ENCODE results near the gene RAB3C. TPM values are rescaled to one million over a fixed set of nuclear protein-coding genes. Genes with fewer than 3 reads are reported as not detected.
A peak's percentile ranks its signal among the peaks of the same experiment; 100 is the strongest.

The RAB3C gene
- total RNA-seq, 1 experiment from 2014 or later: not detected

- DNase-seq (ENCODE audit: low read depth): no peak
These were observed 188.9 kb downstream of the RAB3C start for GRCh38 chr5:58771796-58772195.

GRCh38 chr5:58773744-58774441 lies 191.0 kb downstream of the RAB3C start:
- DNase-seq (ENCODE audit: low read depth): no peak

DNA sequence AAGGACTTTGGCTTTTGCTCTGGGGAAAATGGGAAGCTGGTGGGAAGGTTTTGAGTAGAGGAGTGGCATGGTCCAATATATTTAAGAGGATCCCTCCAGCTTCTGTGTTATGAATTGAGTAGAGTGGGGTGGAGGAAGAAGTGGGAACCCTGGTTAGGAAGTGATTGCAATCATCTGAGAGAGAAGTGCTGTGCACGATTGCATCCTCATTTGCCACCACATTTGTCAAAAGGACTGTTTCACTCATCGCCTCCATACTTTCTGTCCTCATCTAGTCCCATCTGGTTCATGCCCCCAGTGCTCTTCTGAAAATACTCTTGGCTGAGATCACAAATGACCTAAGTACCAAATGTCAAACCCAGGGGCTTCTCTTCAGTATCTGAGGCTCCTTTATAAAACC lies 192.1 kb downstream of the RAB3C start:
- DNase-seq (ENCODE audit: low read depth): no peak

DNA sequence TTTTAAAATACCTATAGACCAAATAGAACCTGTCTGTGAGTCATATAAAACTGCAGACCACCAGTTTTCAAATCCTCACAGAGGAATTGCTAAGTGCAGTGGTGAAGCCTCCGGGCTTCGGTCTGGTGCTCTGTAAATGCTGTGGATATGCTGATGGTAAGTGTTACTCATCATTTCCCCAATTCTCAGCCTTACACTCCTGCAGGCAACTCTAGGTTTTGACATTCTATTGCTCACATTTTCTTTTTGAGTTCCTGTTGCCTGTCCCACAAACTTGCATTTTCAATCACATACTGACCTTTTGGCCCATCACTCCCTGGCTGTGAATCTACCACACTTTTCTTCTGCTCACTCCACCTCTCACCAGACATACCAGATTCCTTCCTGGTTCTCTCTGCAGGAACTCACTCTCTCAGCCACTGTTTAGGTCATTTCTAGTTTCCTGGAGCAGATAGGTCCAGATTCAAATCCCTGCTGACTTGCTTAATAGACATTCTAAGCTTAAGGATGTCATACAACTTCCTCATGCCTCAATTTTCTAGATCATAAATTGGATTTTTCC lies 192.9 kb downstream of the RAB3C start:
- DNase-seq (ENCODE audit: low read depth): no peak

- DNase-seq (ENCODE audit: low read depth): no peak
These were observed 193.7 kb downstream of the RAB3C start for GRCh38 chr5:58776559-58776958.

GRCh38 chr5:58778888-58779287 lies 196.0 kb downstream of the RAB3C start:
- DNase-seq (ENCODE audit: low read depth): no peak

DNA sequence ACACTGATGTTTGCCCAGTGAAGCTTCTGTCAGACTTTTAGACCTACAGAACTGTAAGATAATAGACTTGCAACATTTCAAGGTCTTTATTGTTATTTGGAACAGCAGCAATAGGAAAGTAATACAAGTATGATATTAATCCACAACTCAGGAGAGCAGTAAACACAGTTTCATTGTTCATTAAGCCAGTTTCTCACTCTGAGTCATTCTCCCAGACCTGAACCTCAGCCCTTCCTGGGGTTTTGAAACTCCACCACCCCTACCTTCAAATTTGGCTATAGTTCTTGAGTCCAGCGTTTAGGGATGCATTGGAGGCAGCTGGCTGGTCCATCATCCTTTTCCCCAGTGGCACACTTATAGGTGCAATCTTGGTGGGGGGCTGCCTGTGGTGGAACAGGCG lies 203.2 kb downstream of the RAB3C start:
- DNase-seq (ENCODE audit: low read depth): no peak

DNA sequence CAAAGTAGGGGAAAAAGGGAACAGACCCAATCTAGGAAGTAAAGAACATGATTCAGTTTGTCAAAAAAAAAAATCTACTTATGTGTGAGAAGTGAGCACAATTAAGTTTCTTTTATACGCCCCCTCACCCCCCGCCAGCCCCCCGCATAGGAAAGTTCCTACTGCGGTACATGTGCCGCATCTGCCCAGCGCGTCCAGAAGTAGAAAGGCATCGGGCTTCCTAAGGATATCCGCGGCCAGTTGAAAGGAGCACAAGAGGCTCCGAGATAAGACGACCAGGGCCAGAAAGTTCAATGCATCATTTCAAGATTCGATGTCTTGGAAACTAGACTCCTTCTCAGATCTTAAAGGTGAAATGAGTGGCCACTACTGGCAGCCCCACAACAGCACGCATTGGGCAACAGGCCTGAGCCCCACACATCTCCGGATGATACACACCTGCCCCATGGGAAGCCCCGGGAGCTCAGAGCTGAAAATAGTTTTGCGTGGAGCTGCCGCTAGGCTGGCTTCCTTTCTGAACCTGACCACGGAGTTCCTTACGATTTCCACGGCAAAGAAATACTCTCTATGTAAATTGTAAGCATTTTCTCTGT lies 203.9 kb downstream of the RAB3C start:
- DNase-seq (ENCODE audit: low read depth): no peak

DNA sequence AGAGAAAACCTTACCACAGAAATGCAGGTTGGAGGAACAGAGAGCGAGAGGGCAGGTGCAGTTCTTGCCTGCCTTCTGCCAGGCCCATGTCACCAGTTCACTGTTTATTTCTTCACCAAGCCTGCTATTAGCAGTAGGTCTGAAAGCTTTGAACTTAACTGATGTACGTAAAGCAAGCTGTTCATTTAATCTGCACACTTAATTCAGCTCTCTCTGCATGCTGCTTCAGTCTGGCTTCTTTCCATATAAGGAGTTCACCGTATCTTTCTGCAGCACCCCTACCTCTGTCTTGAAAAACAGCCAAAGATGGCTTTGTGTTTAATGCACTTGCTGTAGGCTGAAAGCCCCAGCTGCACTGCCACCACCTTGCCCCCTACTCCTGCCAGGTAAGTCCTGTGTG lies 205.1 kb downstream of the RAB3C start:
- no peak for DNase-seq (ENCODE audit: low read depth)

- no peak for DNase-seq (ENCODE audit: low read depth)
These were observed 211.2 kb downstream of the RAB3C start for GRCh38 chr5:58793888-58794657.

GRCh38 chr5:58794875-58795274 lies 212.0 kb downstream of the RAB3C start:
- DNase-seq (ENCODE audit: low read depth): no peak

DNA sequence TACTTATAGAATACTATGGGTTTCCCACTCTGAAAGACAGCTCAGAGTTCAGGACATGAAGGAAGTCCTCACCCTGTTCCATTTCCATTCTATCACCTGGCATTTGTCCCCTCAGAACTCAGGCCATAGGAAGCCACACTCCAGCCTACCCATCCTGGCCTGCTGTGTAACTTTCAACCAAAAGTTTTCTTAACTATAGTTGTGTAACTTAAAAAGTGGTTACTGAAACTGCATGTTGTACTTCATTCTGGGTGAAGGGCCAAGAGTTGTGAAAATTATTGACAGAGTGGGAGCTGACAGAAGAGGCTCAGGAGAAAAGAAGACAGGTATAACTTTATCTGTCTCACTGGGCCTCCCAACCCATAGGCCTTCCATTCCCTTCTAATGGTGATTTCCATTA lies 212.5 kb downstream of the RAB3C start:
- DNase-seq (ENCODE audit: low read depth): no peak

DNA sequence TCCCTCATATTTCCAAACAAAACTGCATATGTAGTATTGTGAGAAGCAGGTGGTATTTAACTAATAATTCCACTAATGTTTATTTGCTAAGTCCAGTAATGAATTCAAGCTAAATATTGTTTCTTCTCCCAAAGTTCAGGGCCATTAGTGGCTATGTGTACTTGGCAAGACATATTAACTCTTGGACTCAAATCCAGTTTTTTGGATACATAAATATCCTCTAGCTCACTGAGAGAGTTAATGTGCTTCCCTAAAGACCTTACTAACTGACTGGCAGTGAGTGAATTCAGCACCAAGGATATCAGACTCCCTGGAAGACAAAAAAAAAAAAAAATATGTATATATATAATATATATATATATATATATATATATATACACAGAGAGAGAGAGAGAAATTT lies 214.1 kb downstream of the RAB3C start:
- DNase-seq (ENCODE audit: low read depth): no peak

DNA sequence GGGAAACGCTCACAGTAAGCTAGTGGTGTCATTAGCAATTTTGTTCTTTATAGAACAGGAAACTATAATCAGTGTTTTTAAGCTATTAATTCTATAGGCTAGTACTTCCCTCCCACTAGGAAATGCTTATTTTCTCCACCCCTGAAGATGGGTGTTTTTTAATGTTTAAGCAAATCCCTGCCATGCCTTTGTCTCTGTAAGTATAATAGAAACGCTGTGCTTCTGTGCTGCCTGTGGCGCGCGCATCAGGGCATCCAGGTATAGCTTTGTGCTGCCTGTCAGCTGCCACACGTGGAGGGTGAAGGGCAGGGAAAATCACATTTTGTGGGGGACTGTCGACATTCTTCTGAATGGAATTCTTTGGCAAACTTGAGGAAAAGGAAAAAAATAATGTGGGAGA lies 217.5 kb downstream of the RAB3C start:
- no peak for DNase-seq (ENCODE audit: low read depth)

DNA sequence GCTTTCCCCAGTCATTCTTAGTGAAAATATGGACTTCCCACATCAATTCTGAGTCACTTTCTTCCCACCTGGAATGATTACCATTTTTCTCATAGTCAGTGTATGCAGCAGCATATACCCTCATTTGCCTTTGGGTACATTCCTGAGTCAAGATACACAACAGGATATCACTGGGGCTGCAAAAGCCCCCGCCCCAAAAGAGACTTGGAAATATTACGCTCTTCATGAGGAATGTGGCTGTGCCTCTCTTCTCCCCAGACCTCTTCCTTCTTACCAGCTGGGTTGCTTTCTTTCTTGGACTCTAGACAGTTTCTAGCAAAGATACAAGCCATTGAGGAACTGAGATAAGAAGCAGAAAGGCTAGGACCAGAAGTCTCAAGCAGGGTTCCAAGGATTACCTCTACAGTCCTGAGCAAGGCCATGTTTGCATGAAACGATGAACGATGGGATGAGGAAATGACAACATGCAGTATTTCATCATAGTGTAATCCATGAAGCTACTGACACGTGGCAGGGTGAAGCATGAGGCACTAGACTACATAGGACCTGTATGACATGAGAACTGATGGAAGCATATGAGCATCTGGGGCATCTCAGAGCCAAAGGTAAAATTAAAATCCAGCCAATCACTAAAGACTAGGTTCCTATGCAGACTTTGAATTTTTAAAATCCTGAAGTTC lies 218.1 kb downstream of the RAB3C start:
- DNase-seq (ENCODE audit: low read depth): no peak

DNA sequence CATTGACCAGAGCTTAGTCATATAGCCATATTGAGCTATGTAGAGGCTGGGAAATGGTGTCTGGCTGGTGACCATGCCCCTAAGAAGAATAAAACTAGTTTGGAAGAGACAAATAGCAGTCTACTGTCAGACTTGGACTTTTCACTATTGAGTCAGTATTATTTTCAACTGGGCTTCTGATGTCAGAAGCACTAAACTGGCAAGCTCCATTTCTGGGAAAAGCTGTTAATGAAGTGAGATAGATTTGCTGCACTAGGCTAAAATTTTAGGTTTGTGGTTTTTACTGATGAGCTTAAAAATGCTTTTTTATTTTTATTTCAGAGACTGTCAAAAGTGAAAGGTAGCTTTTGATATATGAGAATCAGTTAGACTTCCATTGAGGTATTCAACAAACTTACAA lies 220.2 kb downstream of the RAB3C start:
- DNase-seq (ENCODE audit: low read depth): no peak

DNA sequence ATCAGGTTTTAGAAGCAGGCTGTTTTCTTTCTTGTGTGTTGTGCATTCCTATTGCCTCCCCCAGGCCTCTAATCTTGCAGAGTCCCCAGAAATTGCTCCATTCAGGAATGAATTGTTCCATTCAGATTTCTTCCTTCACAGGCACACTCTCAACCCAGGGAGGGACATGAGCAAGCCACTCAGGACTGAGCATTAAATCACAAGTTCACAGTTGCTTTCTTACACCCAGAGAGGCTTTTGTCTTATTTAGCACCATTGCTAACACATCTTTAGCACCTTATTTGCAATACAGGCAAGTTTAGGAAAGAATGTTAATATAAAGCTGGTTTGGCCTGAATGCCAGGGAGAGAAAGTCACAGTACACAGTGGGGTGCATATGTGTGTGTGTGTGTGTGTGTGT lies 221.4 kb downstream of the RAB3C start:
- DNase-seq (ENCODE audit: low read depth): no peak

DNA sequence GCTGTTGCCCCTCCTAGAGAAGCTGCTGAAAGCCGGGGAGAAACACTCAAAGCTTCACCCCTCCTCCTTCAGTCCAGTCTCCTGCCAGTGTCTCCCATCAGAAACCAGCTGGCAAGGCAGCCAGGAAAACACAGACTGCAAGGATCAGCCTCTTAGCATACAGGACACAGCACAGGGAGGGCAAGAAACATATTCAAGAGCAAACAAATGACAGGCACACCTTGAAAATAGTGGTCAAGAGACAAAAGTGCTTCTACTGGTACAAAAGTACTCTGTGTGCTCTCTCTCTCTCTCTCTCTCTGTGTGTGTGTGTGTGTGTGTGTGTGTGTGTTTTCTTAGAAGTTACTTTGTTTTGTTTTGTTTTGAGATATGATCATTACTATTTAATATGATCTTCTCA lies 227.2 kb downstream of the RAB3C start:
- no peak for DNase-seq (ENCODE audit: low read depth)

DNA sequence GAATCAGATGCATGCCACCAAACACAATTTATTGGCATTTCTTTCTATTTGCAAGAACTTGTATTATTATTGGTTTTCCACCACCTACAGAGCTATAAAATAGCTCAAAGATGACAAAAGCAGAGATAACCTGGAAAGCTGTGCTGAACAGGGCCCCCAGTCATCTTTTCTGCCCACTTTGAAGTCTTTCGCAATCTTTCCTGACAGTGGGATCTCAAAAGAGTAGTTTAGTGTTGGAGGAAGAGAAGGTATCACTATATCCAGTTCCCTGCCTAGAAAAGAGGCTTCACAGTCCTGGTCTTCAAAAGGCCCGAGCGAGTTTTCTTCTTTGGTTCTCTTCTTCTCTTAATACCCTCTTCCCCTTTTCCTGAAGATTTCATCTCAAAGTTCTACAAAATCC lies 231.0 kb downstream of the RAB3C start:
- DNase-seq (ENCODE audit: low read depth): no peak

GRCh38 chr5:58816181-58816731 lies 233.4 kb downstream of the RAB3C start:
- DNase-seq (ENCODE audit: low read depth): no peak

DNA sequence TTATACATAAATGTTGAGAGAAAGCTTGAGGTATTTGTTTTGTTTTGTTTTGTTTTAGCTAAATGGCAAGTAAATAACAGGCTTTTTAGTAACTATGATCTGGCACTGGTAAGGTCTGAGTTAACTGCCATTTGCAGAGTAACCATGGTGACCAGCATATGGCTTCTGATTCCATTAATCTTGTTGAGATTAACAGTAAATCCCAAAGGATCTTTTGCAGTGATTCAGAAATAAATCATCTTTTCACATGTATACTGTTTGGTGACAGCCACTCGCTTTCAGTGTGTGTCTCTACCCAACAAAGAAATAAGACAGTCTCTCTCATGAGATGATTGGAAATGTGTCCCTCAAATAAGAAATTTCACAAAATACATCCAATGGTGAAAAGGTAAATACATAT lies 235.6 kb downstream of the RAB3C start:
- no peak for DNase-seq (ENCODE audit: low read depth)

- peak; percentile 10 for DNase-seq (ENCODE audit: low read depth)
These were observed 242.6 kb downstream of the RAB3C start for GRCh38 chr5:58825441-58825840.

Data from M059J (cell line).